EH (cell line): ENCODE results near the gene PDCD7.
"Not testable (repeated sequence)": the region's sequence is repeated elsewhere in the genome, so short reads cannot be mapped to it uniquely, and the experiment has no call there.

ENCODE experiments used
- DNase-seq: peaks from one replicate; pipeline ENCODE4 v3.0.0-alpha.2; 2015; ENCODE audit warnings: low read depth

PDCD7 gene

DNA sequence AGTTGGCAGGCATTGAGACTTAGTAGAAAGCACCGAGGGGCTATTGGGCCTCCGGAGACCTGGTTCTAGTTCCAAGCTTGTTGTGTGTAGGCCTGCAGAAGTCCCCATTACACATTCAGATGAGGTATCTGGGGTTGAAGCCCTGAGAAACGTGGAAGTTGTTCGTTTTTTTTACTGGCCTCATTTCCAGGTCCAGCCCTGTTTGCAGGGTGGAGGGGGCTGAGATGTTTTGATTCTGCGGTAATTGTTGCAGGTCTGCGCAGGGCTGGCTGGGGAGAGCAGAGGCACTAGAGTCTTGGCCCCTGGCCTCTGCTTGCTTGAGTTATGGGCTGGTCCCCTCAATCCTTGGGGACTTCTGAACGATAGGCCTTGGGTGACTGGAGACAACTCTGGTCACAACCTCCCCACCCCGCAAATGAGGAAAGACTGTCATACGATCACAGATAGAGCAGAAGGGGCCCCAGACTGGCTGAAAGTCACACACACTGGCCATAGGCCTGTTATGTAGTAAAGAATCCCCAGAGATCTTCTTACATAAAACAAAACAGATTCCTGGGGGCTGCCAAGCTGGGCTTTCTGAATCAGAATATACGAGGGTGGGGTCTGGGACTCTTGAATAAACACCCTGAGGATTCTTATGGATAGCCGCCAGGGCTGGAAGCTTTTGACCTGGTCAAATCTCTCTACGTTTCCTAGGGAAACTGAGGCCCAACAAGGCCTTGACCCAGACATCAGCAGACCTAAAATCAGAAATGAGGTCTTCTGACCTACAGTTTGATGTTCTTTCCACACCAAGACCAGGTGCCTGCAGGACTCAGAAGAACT, 41.5 kb downstream of the PDCD7 start:
- DNase-seq: no peak

DNA sequence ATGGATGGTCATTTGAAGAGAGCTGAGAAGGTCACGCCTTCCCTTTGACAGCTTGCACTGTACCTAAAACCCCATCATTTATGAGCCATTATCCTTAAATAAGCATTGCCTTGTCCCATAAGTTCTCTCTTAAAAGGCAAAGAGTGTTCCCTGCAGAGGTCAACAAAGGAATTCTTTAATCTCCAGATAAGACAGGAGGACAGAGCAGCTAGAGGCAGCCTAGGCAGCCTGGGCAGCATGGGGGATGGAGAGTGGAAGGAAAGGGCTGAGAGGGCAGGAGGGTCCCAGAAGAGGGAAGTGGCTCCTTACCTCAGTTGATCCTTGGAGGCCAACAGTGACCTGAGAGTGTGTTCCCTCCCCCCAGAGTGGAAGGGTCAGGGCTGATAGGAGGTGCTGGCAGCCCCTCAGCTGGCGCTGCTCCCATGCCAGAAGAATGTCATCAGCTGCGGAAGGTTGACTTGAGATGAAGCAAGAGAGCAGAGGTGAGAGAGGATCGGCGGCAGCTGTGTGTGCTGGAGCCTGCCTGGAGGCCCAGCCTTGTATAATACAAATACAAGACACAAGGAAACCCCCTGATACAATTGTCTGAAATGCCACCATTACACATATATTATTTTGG, 44.3 kb downstream of the PDCD7 start:
- DNase-seq: no peak

DNA sequence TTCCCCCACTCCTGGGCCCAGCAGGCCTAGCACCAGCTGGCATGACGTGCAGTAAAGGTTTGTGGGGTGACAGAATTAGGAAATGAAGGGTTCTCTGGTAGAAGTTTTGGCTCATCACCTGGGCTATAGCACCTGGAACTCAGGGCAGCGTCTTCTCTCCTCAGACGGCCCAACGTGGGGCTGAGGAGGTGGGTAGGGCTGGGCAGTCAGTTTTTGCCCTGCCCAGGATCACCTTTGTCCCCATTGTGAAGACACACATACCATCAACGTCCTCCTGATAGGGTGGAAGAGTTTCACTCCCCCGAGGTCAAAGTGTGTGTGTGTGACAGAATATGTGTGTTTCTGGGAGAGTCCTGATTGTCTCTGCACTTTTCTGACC, 45.0 kb downstream of the PDCD7 start:
- no peak for DNase-seq

DNA sequence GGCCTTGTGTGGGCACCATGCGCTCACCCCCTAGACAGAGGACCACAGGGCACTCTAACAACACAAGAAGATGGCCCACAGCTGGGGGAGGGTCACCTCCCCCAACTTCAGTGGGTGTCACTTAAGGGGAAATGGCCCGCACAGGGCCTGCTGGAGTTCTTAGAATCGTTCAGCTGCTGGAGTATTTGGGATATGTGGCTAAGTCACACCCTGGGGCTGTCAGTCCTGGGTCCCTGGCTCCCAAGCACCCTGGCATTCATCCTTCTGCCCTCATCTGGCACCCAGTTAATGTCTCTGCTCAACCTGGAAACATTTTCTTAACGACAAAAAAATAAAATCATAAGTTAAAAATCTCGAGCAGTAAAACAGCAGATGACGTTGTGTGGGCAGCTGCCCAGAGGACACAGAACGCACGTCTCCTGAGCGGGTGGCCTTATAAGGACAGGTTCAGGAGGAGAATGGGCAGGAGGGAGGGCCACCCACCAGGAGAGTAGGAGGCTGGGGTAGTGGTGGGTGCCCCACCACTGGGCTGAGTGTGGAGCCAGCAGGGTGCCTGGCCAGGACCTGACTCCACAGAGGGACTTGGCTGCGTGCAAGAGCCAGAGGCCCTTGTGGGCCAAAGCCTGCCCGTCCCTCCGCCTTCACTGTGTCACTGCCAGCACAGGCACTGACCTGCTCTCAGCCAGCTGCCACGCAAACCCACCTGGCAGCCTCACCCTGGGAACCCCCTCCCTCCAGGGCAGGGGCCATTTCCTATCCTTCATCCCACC, 45.5 kb downstream of the PDCD7 start:
- peak; percentile 46 for DNase-seq

DNA sequence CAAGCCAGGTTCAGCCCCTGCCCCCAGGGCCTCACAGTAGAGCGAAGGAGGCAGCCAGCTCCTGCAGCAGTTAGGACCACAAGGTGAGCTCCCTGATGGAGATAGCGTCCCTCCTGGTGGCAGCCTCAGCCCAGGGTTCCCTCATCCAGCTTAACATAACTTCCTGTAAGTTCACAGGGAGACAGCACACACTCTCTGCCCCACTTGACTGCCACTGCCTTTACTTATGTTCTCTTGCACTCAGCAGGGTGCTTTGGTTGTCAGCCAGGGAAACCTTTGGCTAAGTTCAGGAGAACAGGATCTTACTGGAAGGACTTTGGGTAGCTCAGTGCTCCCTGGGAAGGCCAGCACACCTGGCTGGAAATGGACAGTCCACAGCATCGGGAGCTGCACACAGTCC, 46.2 kb downstream of the PDCD7 start:
- no peak for DNase-seq

DNA sequence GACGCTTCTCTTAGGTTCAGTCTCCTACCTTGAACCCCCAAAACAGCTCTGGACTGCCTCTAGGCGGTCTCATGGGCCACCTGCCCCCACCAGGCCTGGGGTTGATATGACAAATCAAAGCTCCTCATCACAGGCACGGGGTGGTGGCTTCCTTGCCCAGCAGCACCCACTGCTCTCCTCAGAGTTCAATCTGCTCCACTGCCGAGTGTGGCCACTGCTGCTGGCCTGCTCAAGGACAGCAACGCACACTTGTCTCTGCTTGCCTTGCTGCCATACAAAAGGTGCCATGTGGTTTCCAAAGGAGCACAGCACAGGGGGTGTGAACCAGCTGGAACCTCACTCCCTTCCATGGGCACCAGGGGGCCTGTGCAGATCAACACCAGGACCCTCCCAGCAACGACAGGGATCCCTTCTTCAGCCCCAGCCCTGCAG, 46.9 kb downstream of the PDCD7 start:
- DNase-seq: no peak

DNA sequence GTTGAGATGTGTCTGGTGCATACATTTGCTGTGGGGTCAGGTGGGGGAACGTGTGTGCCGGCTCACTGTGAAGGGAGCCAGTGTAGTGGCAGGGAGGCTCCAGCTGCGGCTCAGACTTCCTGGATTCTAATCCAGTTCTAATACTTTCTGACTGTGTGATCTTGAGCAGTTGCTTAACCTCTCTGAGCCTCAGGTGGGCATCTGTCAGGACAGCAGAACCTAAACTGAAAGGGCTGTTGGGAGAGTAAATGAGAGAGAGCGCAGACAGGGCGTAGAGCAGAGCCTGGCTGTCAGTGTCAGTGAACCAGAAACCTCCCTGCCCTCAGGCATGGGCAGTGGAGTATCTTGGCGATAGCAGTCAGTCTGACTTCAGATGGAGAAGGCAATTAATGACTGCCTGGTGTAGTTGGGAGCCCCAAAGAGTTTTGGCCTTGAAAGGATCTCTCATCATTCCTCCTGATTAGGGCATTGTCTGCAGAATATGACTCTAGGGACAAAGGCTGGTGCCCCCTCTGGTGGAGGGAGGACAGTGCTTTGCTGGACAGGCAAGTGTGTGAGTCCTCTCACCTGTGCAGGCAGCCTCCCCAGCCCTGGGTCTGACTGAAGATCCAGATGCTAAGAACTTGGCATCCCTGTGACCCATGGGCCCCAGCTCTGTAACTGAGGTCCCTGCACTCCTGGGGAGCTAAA, 47.5 kb downstream of the PDCD7 start:
- peak; percentile 38 for DNase-seq

DNA sequence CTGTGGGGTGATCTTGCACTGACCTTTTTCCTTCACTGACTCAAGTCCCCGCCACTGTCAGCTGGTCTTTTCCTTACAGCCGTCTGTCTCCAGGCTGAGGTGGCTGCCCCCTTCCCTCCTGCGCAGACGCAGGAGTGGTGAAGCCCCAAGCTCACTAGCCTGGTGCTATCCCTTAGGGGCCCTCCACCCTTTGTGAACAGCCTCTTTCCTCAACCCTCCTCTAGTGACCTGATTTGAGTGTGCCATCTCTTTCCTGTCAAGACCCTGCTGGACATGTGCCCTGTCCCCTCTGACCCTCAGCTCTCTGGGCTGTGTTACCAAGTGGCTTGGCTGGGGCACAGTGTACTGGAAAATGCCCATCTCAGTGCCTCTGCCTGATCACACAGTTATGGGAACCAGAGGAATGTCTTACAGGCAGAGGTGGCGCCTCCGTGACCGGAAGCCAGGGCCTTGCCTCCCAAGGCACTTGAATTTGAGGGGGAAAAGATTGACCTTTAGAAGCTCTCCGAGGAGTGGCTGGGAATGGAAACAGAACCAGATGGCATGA, 48.3 kb downstream of the PDCD7 start:
- DNase-seq: no peak

DNA sequence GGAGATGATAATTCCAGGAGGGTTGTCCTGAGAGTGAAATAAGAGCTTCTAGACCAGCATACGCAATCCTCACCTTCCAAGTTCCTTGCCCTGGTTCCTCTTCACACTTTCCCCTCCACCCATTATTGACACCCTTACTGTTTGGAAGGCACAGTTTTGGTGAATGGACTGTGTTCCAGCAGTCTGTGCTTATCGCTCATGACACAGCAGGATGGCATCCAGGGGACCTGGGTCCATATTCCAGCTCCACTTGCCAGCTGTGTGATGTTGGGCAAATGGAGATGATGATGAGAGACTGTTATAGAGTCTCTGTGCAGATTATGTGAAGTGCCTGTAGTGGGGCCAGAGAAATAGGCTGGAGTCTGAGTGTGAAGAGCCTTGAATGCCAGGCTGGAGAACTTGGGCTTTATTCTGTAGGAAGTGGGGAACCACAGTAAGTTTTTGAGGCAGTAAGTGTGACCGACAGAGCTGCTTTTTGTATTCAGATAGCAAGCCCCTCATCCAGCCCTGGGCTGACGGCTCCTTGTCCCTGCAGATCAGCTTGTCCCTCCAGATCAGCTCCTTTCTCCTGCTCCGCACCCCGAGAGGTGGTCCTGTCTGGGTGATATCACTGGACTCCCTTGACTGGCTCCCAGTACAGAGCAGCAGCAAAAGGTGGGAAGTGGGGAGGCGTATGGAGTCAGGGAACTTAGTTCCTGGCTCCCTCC, 49.0 kb downstream of the PDCD7 start:
- DNase-seq: no peak

DNA sequence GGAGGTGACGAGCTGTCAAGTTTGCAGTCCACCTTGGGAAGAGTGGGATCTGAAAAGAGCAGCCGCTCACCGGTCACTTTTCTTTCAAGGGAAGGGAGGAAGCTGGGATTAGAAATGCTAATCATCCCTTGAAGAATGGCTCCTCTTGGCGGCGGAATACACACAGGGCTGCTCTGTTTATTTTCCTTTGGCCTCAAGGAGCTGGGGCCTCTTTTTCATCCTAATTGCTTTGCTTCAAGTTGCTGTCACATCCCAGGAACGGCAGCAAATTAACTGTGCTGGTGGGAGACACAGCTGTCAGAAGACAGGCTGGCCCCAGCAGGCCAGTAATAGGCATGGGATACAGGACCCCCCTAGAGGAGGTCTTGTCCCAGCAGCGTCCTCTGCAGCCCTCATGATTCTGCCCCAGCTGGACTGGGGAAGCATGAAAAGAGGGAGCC, 50.3 kb downstream of the PDCD7 start:
- peak; percentile 51 for DNase-seq

DNA sequence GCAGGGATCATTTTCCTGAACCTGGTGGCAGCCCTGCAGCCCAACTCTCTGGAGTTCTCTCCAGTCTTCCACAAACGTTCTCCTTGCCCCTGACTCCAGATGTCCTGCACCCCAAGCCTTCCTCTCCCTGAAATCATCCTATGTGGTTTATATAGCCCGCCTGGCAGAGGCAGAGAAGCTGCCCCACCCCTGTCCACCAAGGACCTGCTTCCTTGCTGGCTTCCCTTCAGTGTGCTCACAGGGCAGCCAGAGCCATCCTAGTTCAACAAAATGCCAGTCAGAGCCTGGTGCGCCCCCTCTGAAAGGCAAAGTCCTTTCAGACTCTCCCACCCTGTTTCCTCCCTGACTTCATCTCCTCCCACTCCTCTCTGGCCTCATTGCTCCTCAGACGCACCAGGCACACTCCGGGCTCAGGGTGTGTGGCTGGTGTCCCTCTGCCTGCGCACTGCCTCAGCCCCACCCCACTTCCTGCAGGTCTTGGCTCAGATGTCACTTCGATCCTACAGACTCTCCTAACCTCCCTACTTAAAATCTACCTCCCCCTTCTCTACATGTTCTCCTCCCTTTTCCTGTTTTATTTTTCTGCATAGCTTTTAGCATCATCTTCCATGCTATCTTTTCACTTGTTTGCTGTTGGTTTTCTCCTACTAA, 51.2 kb downstream of the PDCD7 start:
- DNase-seq: peak; percentile 33

DNA sequence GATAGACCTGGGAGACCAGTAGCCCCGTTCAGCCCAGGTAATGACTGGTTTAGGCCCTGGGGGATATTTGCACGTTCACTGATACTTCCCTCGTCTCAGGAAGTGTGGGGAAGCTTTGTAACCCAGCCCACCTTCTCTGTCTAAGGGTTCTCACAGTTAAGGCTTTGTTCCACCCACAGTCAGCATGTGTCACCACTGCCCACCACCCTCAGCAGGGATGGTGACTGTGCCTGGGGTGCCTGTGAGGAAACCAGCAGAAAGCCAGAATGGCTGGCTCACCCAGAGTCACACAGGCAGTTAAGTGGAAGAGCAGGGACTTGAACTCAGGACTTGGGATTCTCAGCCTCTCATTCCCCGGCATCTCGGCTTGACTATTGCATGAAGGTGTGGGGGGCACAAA, 51.9 kb downstream of the PDCD7 start:
- DNase-seq: no peak

DNA sequence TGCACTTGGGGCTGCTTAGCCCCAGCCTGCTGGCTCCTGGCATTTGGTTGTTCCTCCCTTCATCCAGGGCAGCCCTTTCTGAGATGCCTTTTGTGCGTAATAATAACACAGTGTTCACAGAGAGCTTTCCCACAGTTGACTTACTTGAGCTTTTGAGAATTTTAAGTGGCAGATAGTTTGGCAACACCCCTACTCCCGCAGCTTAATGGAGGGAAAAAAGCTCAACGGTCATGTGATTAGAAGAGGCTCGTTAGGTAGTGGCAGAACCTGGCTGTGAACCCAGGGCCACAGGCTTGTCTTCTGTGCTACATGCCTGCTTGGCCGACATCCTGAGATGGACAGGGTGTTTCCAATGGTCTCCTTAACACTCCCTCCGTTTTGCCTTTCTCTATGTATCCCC, 52.3 kb downstream of the PDCD7 start:
- DNase-seq: no peak

DNA sequence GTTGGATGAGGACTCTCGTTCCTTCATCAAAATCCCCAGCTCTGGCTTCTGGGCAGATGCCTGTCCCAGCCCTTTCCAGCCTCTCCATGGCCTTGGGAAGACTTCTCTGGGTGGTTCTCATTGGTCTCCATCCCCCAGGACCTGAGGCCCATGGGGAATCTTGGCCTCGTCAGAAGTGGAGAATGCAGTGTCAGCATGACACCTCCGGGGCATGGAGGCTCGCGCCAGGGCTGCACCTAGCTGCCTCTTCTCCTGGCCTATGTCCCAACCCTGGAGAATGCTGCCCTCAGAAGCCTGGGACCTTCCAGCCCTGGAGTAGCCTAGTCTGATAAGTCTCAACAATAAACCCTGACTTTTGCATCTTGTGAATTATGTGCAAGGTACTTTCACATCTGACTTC, 54.0 kb downstream of the PDCD7 start:
- no peak for DNase-seq

DNA sequence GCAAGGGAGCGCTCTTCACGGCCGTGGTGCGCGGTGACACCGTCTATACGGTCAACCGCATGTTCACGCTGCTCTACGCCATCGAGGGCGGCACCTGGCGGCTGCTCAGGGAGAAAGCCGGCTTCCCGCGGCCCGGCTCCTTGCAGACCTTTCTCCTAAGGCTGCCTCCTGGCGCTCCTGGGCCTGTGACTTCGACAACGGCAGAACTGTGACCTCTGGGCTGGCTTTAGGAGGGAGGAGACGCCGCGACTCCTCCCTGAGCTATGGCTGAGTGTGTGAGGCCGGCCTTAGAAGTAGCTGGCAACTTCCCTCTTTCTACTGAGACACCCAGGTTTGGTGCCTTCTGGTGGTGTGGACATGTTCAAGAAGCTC, 55.6 kb downstream of the PDCD7 start:
- DNase-seq: peak; percentile 67

DNA sequence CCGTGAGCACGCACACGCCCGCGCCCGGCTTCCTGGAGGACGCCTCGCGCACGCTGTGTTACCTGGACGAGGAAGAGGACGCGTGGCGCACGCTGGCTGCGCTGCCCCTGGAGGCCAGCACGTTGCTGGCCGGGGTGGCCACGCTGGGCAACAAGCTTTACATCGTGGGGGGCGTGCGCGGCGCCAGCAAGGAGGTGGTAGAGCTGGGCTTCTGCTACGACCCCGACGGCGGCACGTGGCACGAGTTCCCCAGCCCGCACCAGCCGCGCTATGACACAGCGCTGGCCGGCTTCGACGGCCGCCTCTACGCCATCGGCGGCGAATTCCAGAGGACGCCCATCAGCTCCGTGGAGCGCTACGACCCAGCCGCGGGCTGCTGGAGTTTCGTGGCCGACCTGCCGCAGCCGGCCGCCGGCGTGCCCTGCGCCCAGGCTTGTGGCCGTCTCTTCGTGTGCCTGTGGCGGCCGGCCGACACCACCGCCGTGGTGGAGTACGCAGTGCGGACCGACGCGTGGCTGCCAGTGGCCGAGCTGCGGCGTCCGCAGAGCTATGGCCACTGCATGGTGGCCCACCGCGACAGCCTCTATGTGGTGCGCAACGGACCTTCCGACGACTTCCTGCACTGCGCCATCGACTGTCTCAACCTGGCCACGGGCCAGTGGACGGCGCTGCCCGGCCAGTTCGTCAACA, 56.2 kb downstream of the PDCD7 start:
- DNase-seq: no peak

DNA sequence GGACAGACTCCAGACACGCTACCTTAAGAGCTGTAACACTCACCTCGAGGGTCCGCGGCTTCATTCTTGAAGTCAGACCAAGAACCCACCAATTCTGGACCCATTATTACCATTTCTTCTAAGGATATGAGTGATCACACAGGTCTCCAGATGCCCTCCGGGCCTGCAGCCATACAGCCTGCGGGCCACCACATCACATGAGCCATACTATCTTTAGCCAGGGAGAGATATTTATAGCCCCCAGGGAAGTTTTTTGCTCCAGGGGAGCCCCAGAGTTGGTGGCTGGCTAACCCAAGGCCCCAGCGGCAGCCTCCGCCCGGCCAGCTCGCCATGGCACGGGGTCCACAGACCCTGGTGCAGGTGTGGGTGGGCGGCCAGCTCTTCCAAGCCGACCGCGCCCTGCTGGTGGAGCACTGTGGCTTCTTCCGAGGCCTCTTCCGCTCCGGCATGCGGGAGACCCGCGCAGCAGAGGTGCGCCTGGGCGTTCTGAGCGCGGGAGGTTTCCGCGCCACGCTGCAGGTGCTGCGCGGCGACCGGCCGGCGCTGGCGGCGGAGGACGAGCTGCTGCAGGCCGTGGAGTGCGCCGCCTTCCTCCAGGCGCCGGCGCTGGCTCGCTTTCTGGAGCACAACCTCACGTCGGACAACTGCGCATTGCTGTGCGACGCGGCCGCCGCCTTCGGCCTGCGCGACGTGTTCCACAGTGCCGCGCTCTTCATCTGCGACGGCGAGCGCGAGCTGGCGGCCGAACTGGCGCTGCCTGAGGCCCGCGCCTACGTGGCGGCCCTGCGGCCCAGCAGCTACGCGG, 56.9 kb downstream of the PDCD7 start, which contains the start of gene KBTBD13:
KBTBD13 (plus strand) TSS at position 261 of the 805 bp plus-strand sequence; CDS start at position 331, 70 bp downstream.
- no peak for DNase-seq

DNA sequence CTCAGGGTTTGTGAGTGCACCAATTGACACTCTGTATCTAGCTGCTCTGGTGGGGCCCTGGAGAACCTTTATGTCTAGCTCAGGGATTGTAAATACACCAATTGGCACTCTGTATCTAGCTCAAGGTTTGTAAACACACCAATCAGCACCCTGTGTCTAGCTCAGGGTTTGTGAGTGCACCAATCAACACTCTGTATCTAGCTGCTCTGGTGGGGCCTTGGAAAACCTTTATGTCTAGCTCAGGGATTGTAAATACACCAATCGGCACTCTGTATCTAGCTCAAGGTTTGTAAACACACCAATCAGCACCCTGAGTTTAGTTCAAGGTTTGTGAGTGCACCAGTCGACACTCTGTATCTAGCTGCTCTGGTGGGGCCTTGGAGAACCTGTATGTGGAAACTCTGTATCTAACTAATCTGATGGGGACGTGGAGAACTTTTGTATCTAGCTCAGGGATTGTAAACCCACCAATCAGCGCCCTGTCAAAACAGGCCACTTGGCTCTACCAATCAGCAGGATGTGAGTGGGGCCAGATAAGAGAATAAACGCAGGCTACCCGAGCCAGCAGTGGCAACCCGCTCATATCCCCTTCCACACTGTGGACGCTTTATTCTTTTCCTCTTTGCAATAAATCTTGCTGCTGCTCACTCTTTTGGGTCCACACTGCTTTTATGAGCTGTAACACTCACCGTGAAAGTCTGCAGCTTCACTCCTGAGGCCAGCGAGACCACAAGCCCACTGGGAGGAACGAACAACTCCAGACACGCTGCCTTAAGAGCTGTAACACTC, 57.8 kb downstream of the PDCD7 start:
- DNase-seq: not testable (repeated sequence)
